Mesothelial cell of epicardium (in vitro differentiated cells): ENCODE measurements around the gene SLC13A5. TPM values are rescaled to one million over a fixed set of nuclear protein-coding genes. Genes with fewer than 3 reads are reported as not detected.

Experiments used
- DNase-seq, 2 experiments: peaks; one replicate each; pipeline ENCODE4 v3.0.0; 2021; ENCODE audit warnings: low spot score in 2 of 2; ENCODE audit not compliant: unreplicated experiment in 2 of 2
- H3K27ac Mint-ChIP-seq: 2 replicates; pipeline ENCODE4 v1.8.0; 2021; ENCODE audit warnings: mixed read lengths
- H3K27me3 Mint-ChIP-seq: 2 replicates; pipeline ENCODE4 v1.8.0; 2021; ENCODE audit warnings: low read depth, mixed read lengths
- H3K36me3 Mint-ChIP-seq: 2 replicates; pipeline ENCODE4 v1.8.0; 2021; ENCODE audit warnings: mixed read lengths
- H3K4me1 Mint-ChIP-seq: 2 replicates; pipeline ENCODE4 v1.8.0; 2021; ENCODE audit warnings: mixed read lengths
- H3K4me3 Mint-ChIP-seq: 2 replicates; pipeline ENCODE4 v1.8.0; 2021; ENCODE audit warnings: mild to moderate bottlenecking, moderate library complexity, mixed read lengths
- H3K9me3 Mint-ChIP-seq: 2 replicates; pipeline ENCODE4 v1.8.0; 2021; ENCODE audit warnings: mixed read lengths
- total RNA-seq: library from RNA; stranded (reverse); gene quantifications from 3 replicates; pipeline ENCODE4 v1.2.1, GENCODE V29; 2021
- TF ChIP-seq, protein P1 (sequence below): fragments of 200-600 bp; sonication (generic); IDR thresholded peaks from one replicate; pipeline ENCODE4 v1.5.0; 2021; ENCODE audit warnings: antibody characterized with exemption; ENCODE audit not compliant: unreplicated experiment

Gene SLC13A5
- total RNA-seq = 0.18 to 0.47 TPM (median 0.38 TPM) in 3 replicates

- Mint-ChIP-seq H3K27me3 (peaks cover 86% of the 10 kb centered on the region), H3K9me3 (peaks cover 16% of the 10 kb centered on the region), H3K36me3 (no peaks in the 10 kb centered on the region), H3K4me3 (peak within 1 kb of the TSS; percentile 66), H3K4me1 (peaks cover 22% of the 10 kb centered on the region), H3K27ac (no peak within 1 kb of the TSS)
- DNase-seq = peak in 1 of 2 experiments; percentile 47
- TF ChIP-seq, protein P1, sequence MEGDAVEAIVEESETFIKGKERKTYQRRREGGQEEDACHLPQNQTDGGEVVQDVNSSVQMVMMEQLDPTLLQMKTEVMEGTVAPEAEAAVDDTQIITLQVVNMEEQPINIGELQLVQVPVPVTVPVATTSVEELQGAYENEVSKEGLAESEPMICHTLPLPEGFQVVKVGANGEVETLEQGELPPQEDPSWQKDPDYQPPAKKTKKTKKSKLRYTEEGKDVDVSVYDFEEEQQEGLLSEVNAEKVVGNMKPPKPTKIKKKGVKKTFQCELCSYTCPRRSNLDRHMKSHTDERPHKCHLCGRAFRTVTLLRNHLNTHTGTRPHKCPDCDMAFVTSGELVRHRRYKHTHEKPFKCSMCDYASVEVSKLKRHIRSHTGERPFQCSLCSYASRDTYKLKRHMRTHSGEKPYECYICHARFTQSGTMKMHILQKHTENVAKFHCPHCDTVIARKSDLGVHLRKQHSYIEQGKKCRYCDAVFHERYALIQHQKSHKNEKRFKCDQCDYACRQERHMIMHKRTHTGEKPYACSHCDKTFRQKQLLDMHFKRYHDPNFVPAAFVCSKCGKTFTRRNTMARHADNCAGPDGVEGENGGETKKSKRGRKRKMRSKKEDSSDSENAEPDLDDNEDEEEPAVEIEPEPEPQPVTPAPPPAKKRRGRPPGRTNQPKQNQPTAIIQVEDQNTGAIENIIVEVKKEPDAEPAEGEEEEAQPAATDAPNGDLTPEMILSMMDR = no peak
These were observed at the start of gene SLC13A5 for GRCh38 chr17:6713130-6713917. TSS of gene SLC13A5 (minus strand) at chr17:6713369. CDS start at chr17:6713333, 36 bp downstream.

DNA sequence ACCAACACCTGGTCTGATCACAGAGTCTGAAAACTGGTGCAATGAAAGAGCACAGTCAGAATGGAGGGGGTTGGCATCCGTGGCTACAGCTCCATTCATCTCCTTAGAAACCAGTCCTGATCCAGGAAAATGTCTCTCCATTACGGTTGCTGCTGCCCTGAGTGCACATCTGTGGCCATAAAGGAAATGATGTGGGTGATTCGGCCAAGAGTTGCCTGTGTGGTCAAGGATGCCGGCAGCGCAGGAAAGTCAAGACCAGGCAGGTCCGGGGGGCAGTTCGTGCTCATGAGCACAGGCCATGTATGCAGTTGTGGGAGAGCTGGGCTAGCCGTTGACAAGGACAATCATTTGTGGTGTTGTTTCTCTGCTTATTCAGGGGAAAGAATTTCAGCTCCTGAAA, 48.6 kb upstream of the SLC13A5 start:
- Mint-ChIP-seq H3K27me3 (peaks cover 64% of the 10 kb centered on the region), H3K4me3 (no peak overlapping the region), H3K36me3 (no peaks in the 10 kb centered on the region), H3K9me3 (peaks cover 4% of the 10 kb centered on the region), H3K27ac (no peak overlapping the region), H3K4me1 (no peaks in the 10 kb centered on the region)
- TF ChIP-seq, protein P1 = no peak
- DNase-seq = no peak

DNA sequence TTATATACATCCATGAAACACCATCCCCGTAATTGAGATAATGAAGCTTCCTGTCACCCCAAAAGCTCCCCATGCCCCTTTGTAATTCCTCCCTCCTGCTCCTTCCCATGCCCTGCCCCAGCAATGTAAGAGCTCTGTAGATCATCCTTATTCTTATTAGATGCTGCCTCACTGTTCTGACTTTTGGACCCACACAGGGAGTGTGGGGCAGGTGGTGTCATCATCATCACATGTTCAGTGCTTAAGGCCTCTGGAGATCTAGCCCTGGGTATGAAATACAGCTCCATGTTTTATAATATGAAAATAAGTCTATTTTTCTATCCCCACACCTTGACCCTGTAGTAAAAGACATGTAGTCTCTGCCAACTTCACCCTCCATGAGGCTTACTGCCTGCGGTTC, 44.6 kb upstream of the SLC13A5 start:
- Mint-ChIP-seq H3K36me3 (no peaks in the 10 kb centered on the region), H3K27me3 (peaks cover 41% of the 10 kb centered on the region), H3K27ac (no peak overlapping the region), H3K4me3 (no peak overlapping the region), H3K9me3 (no peaks in the 10 kb centered on the region), H3K4me1 (peaks cover 11% of the 10 kb centered on the region)
- no peak for DNase-seq
- TF ChIP-seq, protein P1 = no peak

DNA sequence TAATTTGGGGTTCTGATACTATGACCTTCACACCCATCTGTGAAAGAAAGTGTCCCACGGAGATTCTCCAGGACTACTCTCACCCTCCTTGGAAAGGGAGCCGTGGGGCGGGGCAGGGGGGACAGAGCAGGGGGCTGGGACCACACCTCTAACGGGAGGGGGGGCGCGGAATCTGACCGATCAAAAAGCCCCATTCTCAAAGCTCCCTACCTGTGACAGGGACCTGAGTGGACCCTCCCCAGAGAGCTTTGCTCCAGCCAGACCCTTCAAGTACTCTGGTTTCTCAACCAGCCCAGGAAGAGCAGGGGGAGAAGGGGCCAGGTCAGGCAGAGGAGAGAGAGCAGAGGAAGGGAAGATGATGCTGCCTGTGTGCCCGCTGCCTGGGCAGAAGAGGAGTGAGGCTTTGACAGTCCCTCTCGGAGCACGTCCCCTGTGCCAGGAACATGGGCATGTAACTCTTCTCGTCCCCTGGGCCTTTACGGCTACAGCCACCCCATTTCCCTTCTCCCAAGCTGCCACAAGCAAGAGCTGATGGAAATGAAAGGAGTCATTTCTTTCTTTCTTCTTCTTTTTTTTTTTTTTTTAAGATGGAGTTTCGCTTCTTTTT, 43.4 kb upstream of the SLC13A5 start:
- Mint-ChIP-seq H3K27me3 (peaks cover 32% of the 10 kb centered on the region), H3K36me3 (no peaks in the 10 kb centered on the region), H3K27ac (no peak overlapping the region), H3K4me3 (peak overlapping the region; percentile 13), H3K4me1 (peaks cover 15% of the 10 kb centered on the region), H3K9me3 (no peaks in the 10 kb centered on the region)
- no peak for DNase-seq
- TF ChIP-seq, protein P1 = no peak

DNA sequence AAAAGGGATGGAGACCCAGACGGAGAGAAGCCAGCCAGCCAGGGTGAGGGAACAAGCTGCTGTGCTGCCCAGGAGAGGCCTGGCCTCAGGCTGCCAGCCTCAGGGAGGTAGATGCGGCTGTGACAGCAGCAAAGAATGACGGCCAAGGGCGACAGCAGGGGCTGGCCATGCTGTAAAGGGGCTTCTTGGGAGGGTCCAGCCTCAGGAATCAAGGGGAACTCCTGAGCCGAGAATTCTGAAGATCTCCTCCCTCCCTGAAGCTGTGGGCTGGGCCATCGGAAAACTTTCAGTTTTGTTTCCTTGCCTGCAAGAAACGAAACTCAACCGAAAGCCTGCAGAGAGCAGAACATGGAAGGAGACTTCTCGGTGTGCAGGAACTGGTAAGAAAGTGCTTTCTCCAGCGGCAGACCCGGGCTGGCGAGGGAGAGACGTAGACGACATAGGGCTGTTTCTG, 42.6 kb upstream of the SLC13A5 start, which contains the start of gene XAF1:
Gene XAF1, plus strand, starts transcription at position 316 of the 454 bp plus-strand sequence. Its CDS starts 33 bp downstream, at position 349.
- no peak for DNase-seq
- Mint-ChIP-seq H3K36me3 (no peaks in the 10 kb centered on the region), H3K4me3 (peak within 1 kb of the TSS; percentile 13), H3K27me3 (peaks cover 29% of the 10 kb centered on the region), H3K9me3 (no peaks in the 10 kb centered on the region), H3K27ac (peak within 1 kb of the TSS; percentile 47), H3K4me1 (peaks cover 15% of the 10 kb centered on the region)
- TF ChIP-seq, protein P1 = no peak
